A673 (cell line): ENCODE data around the gene GPR160. TPM values are rescaled to one million over a fixed set of nuclear protein-coding genes. Genes with fewer than 3 reads are reported as not detected.
A peak's percentile ranks its signal among the peaks of the same experiment; 100 is the strongest.

Source experiments
- BruUV-seq: library from RNA; stranded (reverse); fragments of 400-500 nt; replicated peaks from 2 replicates; lab custom pipeline; 2021; lab: Mats Ljungman, UMichigan
- CTCF ChIA-PET: fragments of 300-600 bp; sonication (Branson Sonifier 250); formaldehyde crosslinking; loops from one replicate; lab custom pipeline; 2022; ENCODE audit warnings: antibody characterized with exemption; lab: Charles Lee
- POLR2A ChIA-PET: fragments of 300-600 bp; sonication (Branson Sonifier 250); formaldehyde crosslinking; loops from one replicate; lab custom pipeline; 2022; ENCODE audit warnings: antibody characterized with exemption; ENCODE audit not compliant: low non-redundant PET; lab: Charles Lee
- DNase-seq: peaks from one replicate; pipeline ENCODE4 v3.0.0-alpha.2; 2015; ENCODE audit warnings: low spot score
- H3K27ac ChIP-seq: fragments of 200-600 bp; sonication (generic); 2 replicates; pipeline ENCODE4 v1.5.1; 2016; ENCODE audit warnings: mixed run types, low read depth, mild to moderate bottlenecking, mixed read lengths, antibody characterized with exemption, low read length; ENCODE audit not compliant: poor library complexity, severe bottlenecking
- H3K27me3 ChIP-seq: fragments of 200-600 bp; sonication (generic); replicated peaks from 2 replicates; pipeline ENCODE4 v1.6.1; 2017; ENCODE audit warnings: mixed run types, low read depth, mild to moderate bottlenecking, mixed read lengths, antibody characterized with exemption, low read length; ENCODE audit not compliant: insufficient read depth, poor library complexity
- H3K36me3 ChIP-seq: fragments of 200-600 bp; sonication (generic); 2 replicates; pipeline ENCODE4 v1.6.1; 2016; ENCODE audit warnings: mixed run types, mild to moderate bottlenecking, mixed read lengths, antibody characterized with exemption, low read length; ENCODE audit not compliant: insufficient read depth, poor library complexity, severe bottlenecking
- H3K4me1 ChIP-seq: fragments of 200-600 bp; sonication (generic); 2 replicates; pipeline ENCODE4 v1.6.1; 2017; ENCODE audit warnings: mixed run types, mild to moderate bottlenecking, mixed read lengths, antibody characterized with exemption, low read length; ENCODE audit not compliant: insufficient read depth, poor library complexity, severe bottlenecking
- H3K4me3 ChIP-seq: fragments of 200-600 bp; sonication (generic); 2 replicates; pipeline ENCODE4 v1.5.1; 2016; ENCODE audit warnings: low read depth, mixed run types, mild to moderate bottlenecking, mixed read lengths, low read length; ENCODE audit not compliant: poor library complexity, severe bottlenecking
- H3K9me3 ChIP-seq: fragments of 200-600 bp; sonication (generic); 2 replicates; pipeline ENCODE4 v1.6.1; 2016; ENCODE audit warnings: mixed run types, low read depth, mild to moderate bottlenecking, mixed read lengths, antibody characterized with exemption, low read length; ENCODE audit not compliant: poor library complexity, severe bottlenecking
- CTCF ChIP-seq: fragments of 300-800, 200-600 bp; sonication (generic); conservative IDR thresholded peaks from 2 replicates; pipeline ENCODE4 v1.5.1; 2017; ENCODE audit warnings: low read depth, mild to moderate bottlenecking, antibody characterized with exemption, low read length, moderate library complexity, mixed read lengths
- EZH2 ChIP-seq: fragments of 200-600 bp; sonication (generic); IDR thresholded peaks from 2 replicates; pipeline ENCODE4 v1.6.1; 2017; ENCODE audit warnings: borderline replicate concordance, low read depth, mild to moderate bottlenecking, mixed read lengths, antibody characterized with exemption, low read length; ENCODE audit not compliant: poor library complexity, severe bottlenecking
- intact Hi-C: fragments of 100-400 bp; cut with micrococcal nuclease; formaldehyde crosslinking; loops from one replicate; pipeline ENCODE4 v1.10.0; 2022; ENCODE audit not compliant: unreplicated experiment
- total RNA-seq: library from RNA; stranded (reverse); gene quantifications from 2 replicates; pipeline ENCODE4 v1.2.3, GENCODE V29; 2021

Gene GPR160
- total RNA-seq, 1 experiment from 2014 or later, result 11.2 TPM

- CTCF ChIA-PET, result no interaction called here
- no peaks in the 10 kb centered on the region for H3K36me3 ChIP-seq
- no peak overlapping the region for H3K4me3 ChIP-seq
- H3K27me3 ChIP-seq, result no peaks in the 10 kb centered on the region
- intact Hi-C loops, result loop anchor here (10.0 kb wide), 1 partner anchor 289 kb away; the partner anchor contains the start of genes ACTRT3 and TERC
- peak; percentile 44 for TF ChIP-seq CTCF
- TF ChIP-seq EZH2, result no peak
- H3K4me1 ChIP-seq, result peaks cover 15% of the 10 kb centered on the region
- no peaks in the 10 kb centered on the region for H3K9me3 ChIP-seq
- POLR2A ChIA-PET, result no interaction called here
- no peak overlapping the region for H3K27ac ChIP-seq
- peak; percentile 29 for DNase-seq
- BruUV-seq, result no TSS peak
Observed at GRCh38 chr3:170054204-170054603, 16.4 kb downstream of the GPR160 start.

GRCh38 chr3:170055209-170055608 is 17.4 kb downstream of the GPR160 start:
- H3K4me3 ChIP-seq, result no peak overlapping the region
- no peak for TF ChIP-seq CTCF
- TF ChIP-seq EZH2, result no peak
- no peaks in the 10 kb centered on the region for H3K9me3 ChIP-seq
- peaks cover 19% of the 10 kb centered on the region for H3K4me1 ChIP-seq
- no peak overlapping the region for H3K27ac ChIP-seq
- DNase-seq, result no peak
- ChIA-PET POLR2A (no interaction called here), CTCF (no interaction called here)
- H3K36me3 ChIP-seq, result no peaks in the 10 kb centered on the region
- BruUV-seq, result no TSS peak
- intact Hi-C loops, result loop anchor here (10.0 kb wide), 1 partner anchor 290 kb away; the partner anchor contains the start of genes ACTRT3 and TERC
- no peaks in the 10 kb centered on the region for H3K27me3 ChIP-seq

- no TSS peak for BruUV-seq
- H3K4me1 ChIP-seq, result peaks cover 19% of the 10 kb centered on the region
- H3K27me3 ChIP-seq, result no peaks in the 10 kb centered on the region
- no peak overlapping the region for H3K4me3 ChIP-seq
- POLR2A ChIA-PET, result no interaction called here
- TF ChIP-seq EZH2 (no peak), CTCF (no peak)
- intact Hi-C loops, result loop anchor here (10.0 kb wide), 1 partner anchor 292 kb away; the partner anchor contains the start of genes ACTRT3 and TERC
- no peak overlapping the region for H3K27ac ChIP-seq
- no peaks in the 10 kb centered on the region for H3K9me3 ChIP-seq
- no peaks in the 10 kb centered on the region for H3K36me3 ChIP-seq
- no peak for DNase-seq
- CTCF ChIA-PET, result no interaction called here
Observed at GRCh38 chr3:170056710-170057454, 19.1 kb downstream of the GPR160 start.
